COLO668 (cell line): ENCODE results near the gene PARP12.
A peak's percentile ranks its signal among the peaks of the same experiment; 100 is the strongest.

Source experiments
- DNase-seq: peaks from one replicate; lab custom pipeline; 2025; ENCODE audit not compliant: unreplicated experiment; lab: John Stamatoyannopoulos, UW

The PARP12 gene

DNA sequence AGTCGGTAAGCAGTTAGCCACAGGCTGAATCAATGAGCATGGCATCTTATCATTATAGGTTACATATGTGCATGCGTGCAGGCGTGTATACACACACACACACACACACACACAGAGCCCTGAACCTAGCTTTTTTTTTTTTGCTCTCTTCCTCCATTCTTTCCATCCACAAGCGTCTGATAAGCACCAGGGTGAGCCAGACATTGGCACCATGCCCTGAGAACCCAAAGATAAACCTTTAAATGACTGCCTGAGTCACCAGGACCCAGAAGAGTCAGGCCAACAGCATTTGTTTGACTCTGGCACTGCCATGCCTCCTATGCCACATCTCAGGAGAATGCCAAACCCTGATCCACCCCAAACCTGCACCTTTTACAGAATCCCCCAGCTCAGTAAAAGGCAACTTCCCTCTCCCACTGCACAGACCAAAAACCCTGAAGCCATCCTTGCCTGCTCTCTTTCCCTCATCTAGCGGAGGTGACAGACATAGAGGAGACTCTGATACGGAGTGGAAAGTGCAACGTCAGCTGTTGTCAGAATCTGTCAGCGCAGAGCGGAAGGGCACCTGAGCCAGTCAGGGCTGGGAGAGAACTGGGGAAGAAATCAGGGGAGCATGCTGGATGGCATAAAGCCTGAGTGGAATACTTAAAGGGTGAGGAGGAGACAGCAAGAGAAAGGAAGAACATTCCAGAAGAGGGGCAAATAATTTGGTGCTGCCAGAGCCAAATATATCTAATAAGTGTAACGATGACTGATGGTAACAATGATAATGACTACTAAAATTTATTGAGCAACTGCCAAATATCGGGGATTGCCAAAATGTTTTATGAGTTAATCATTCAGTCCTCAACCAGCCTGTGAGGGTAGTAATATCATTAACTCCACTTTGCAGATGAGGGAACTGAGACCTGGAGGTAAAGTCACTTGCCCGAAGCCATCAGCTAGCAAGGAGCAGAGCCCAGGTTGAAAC is 3.2 kb downstream of the PARP12 start:
- peak; percentile 48 for DNase-seq

DNA sequence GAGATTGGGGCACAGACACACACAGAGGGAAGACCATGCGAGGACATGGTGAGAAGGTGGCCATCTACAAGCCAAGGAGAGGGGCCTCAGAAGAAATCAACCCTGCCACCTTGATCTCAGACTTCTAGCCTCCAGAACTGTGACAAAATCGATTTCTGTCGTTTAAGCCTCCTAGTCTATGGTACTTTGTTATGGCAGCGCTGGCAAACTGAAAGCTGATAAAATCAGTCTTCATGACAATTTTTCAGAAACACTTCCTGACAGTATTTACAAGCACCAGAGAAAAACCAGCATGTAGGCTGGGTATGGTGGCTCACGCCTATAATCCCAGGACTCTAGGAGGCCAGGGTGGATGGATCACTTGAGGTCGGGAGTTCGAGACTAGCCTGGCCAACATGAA is 4.2 kb downstream of the PARP12 start:
- no peak for DNase-seq

DNA sequence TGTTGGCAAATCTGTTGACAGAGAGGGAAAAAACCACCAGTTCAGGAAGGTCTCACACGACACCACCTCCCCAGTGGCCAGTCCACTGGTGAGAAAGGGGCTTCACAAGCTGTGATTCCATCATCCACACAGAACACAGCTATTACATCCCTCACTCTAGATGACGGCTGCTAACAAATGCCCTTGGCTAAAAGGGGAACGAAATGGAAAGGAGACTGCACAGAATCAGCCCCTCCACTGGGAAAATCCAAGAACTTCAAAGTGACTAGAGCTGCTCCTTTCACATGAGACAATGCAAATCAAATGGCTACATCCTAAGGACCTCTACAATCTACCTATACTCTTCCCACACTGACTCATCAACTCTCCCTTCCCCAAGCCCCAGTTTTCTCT is 5.6 kb downstream of the PARP12 start:
- DNase-seq, result no peak

DNA sequence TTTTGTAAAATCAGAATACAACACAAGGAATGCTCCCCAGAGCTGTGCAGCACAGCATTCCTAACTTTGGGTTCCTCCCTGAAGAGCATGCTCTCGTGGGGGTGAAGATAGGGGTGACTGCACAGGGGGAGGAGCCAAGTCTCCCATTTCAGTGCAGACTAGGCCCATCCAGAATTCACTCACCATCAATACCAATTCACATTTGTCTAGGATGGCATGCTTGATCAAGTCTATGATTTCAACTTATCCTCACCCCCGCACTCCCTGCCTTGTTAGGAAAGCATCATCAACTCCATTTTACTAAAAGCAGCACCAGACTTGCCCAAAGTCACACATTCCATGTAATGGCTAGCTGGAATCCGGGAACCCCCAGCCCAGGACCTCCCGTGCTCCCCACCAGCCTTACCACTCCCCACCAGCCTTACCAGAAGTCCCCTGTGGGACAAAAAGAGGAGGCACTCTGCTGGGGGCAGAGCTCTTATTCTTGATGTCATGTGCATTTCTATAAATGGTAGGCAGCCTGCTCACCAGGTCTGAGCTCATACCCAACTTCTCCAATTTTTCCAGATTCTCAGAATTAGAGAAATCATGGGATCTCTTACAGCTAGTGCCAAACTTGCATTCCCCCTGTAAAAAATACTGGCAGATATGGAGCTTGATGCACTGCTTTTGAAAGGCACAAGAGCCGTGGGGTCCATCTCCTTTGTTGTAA is 6.2 kb downstream of the PARP12 start:
- no peak for DNase-seq

DNA sequence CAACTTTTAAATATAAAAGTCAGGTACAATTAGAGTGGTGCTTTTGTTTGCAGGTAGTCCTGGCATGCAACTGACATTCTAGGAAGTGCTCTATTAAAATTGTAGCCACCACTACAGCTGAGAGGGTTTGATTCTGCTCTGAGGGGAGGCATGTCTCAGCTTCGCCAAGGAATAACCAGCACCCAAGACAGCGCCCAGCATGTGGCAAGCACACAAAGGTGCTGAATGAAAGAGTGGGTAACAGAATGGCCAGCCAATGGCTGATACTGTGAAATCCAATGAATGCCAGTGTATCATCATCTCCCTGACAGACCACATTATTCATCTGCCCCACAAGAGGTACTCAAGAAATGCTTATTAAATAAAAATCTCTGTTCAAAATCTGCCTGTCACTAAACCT is 6.9 kb downstream of the PARP12 start:
- no peak for DNase-seq

DNA sequence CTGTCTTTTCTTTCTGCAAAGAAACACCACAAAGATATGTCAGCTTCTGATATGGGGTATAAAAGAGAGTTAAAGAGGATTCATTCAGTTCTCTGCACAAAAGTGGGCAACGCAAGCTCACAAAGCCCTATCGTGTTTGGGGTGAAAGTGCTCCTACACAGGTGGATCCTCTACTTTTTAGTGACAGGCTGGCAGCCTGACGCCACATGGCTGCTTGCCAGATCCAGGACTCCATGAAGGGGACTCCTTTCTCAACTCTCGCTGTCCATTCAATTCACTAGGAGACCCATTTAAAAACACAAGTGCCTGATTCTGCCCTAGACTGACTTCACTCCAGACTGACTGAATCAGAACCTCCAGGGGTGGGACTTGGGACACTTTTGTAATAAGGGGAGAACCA is 8.0 kb downstream of the PARP12 start:
- DNase-seq, result no peak

DNA sequence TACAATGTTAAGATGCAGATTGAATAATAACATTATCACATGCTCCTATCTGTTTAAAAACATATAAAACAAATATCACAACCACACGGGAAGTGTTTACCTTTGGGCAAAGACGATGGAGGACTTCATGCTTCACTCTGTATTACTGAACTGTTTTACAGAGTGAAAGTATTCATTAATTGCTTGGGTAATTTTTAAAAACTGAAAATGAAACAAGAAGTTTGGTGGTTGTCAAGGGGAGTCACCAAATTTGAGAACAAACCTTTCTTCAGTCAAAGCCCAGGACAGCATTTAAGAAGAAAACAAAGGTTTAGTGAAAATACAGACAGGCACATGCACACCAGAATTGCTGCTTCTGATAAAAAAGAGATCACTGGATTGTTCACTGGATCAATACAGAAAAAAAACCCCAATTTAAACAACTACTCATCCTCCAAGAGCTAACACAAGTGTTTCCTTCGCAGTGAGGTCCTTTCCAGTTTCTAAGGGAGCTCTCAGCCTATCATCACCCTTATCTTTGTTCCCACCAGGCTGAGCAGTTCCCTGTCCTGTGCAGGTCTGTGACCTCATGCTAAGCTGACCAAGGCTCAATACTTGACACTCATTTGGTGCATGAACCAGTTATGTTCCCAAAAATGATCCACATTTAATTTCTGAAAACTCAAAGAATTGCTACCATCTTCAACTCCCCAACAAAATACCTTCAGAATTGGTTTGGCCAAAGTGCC is 8.8 kb downstream of the PARP12 start:
- DNase-seq, result no peak

DNA sequence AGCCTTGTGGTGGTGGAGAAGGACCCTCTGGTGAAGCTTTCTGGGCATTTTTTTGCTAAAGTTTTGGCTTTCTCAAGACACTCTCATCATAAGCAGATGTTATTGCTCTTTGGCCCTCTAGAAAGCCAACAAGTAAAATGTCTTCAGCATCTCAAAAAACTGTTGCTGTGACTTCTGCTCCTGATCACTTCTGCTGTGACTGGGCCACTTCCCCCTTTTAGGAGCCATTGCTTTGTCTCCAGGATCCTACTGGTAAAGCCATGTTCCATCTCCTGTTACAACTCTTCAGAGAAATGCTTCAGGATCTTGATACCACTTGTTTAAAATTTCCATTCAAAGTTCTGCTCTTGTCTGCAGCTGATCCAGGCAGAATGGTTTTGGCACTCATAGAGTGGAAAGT is 10.9 kb downstream of the PARP12 start:
- DNase-seq, result no peak

DNA sequence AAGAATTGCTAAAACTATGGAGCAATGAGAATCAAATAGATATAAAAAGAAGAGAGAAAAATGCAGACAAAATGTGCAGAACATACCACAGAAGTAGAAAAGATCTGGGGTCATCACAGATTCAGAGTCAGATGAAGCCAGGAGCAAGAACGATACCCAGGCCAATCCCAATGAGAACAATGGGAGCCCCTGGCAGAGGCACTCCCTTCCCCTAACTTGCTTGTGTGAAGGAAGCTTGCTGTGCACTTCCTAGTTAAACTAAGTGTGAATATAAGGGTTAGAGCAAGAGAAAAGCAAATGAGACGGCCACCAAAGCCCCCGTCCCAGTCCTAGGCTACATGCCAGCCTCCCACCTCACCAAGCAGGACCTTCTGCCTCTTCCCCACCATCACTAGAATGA is 12.7 kb downstream of the PARP12 start:
- DNase-seq, result no peak

DNA sequence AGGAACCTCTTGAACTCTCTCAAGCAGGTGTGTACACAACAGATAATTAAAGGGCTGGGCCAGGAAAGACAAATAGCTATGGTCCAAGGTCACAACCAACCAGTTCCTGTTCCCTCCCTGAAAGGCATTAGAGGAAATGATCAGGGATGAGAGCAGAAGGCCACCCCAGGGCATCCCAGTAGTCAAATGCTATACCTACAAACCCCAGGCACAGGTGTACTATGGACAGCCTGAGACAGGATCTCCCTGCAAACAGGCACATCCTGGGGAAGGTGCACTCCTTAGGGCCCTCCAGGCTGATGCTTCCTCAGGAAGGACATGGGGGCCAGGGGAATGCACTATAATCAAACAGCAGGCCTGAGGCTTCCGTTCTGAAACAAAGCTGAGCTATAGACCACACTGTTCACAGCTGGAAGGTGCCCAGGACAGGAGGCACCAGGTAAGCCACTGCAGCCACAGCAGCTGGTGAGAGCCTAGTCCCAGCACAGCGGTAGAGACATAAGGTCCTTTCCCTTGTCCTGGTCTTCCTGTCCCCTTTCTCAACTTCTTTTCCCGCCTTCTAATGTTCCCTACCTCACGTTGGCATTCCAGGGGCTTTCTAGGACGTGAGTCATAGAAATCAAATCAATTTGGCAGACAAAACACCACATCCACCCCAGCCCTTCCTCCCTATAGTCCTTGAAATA is 13.3 kb downstream of the PARP12 start:
- DNase-seq, result peak; percentile 45

DNA sequence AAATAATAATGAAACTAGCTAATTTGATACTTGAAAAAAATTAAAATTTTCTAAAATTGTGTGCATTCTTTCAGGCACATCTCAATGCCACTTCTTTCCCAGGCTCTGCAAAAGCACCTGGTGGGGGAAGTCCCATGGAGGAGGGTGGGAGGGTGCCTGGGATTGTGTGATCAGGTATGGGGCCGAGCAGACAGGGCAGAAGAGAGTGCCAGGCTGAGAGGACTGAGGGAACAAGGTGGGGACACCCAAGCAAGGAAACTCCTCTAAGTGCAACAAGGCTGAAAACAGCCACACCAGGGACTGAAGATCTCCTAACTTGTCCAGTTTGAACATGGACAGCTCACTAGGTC is 13.8 kb downstream of the PARP12 start:
- no peak for DNase-seq

DNA sequence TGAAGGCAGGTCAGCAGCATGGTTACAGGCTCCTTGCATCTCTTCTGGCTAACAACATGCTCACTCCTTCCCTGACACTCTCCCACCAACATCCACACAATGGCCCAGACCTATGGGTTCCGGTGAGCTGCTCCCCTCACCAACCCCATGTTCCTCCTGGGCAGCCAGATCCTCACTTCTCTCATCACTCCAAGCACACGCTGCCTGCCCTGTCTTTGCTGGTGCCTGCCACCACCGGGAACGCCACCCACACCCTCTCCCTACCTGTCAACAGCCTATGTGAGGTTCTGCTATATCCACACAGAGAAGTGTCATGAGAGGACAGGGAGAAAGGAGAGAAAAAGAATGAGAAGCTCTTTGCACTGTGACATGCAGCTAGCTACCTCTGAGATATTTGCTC is 14.6 kb downstream of the PARP12 start:
- DNase-seq, result no peak

DNA sequence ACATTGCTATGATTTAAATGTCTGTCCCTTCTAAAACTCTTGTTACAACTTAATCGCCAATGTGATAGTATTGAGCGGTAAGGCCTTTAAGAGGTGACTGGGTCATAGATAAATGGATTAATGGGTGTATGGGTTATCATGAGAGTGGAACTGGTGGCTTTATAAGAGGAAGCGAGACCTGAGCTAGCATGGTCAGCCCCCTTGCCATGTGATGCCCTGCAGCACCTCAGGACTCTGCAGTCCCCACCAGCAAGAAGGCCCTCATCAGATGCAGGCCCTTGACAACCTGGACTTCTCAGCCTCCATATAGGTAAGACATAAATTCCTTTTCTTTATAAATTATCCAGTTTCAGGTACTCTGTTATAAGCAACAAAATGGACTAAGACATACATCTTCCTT is 15.6 kb downstream of the PARP12 start:
- DNase-seq, result no peak

DNA sequence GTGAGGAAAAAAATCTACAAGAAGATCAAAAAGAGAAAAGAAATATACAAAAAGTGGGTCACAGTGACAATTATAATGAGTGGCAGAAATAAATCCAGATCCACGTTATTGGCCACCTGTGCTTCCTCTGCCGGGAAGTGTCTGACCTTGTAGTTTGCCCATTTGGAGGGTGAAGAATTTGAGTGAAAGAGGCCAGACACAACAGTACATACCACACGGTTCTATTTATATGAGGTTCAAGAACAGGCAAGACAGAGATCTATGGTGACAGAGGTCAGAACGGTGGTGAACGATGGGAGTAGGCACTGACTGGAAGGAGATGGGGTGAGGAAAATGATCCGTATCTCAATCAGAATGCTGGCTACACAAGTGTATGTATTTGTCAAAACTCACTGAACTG is 17.1 kb downstream of the PARP12 start:
- no peak for DNase-seq

DNA sequence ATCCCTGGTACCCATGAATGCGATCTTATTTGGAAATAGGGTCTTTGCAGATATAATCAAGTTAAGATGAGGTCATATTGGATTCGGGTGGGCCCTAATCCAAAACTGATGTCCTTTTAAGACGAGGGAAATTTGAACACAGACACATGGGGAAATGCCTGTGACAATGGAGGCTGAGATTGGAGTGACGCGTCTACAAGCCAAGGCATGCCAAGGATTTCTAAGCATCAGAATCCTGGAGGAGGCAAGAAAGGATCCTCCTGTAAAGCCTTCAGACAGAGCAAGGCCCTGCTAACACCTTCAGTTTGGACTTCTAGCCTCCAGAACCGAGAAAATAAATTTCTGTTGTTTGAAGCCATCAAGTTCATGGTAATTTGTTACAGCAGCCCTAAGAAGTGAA is 18.5 kb downstream of the PARP12 start:
- no peak for DNase-seq

DNA sequence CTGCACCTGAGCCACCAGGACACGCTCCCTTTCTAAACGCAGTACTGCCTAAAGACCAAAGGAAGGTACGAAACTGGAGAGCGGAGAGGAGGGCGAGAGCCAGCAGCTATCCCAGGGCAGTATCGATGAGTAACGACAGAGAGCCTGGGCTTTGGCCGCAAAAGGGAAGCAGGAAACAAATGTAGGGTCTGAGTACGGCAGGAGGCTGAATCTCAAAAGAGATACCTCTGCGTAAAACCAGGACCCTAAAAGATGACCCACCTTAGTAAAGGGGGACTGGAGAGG is 20.4 kb downstream of the PARP12 start:
- DNase-seq, result no peak

DNA sequence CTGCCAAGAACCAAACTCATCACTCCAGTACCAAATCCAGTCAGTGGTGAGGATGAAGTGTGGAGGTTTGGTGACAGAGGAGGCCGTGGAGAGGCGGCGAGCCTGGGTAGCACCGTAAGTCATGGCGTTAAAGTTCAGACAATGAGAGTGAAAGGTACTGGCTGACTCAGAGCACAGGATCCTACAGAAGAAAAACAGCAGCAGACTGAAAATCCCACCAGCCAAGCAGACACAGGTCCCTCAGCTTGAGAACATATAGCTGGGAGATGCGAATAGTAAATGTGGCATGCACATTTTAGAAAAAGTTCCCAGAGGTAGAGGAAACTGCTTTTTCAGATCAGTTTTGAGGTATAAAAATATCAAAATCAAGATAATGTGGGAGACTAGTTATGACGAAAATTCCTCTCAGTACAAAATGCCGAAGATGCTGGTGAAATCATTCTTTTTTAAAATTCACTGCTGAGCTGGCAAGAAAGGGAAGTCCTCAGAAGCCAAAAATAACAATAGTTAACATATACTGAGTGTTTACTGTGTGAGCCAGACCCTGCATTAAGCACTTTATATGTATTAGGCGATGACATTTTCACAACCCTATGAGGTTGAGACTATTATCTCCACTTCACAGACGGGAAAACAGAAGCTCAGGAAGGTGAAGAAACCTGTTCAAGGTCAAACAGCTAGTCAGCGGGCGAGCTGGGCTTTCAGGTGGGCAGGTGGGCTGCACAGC is 20.9 kb downstream of the PARP12 start:
- DNase-seq, result no peak

DNA sequence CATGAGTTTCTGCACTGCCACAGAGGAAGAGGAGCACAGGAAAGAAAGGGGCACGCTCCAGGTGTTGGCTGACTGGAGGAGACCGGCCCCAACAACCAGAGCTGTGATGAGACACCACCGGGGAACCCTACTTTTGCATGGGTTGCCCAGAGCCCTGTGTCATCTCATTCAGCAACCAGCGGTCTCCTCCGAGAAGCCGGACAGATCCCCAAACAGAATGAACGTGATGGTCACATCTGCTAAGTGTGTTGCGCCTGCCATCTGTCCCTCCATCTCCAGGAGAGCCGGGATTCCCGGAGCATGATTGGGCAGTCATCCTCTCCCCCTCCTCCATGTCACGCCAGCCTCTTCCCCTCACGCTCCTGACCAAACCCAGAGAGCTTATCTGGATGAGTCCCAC is 22.9 kb downstream of the PARP12 start:
- DNase-seq, result no peak

DNA sequence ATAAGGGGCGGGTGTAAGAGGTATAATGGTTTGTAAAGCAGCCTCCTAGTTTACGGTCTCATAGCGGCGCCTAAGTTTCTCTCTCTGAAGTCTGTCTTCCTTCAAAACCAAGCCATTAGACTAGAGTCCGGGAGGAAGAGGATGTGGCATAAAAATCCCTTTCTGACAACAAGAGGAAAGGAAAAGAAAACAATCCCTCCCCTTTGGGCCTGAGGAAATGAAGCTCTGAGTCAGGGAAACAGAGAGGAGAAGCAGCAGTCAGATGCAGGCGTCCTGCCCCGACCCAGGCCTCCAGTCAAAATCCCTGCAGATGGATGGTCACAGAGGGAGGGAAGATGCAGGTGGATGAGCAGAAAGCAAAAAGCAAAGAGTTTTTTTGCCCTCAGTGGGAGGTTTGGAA is 23.7 kb downstream of the PARP12 start:
- DNase-seq, result no peak

DNA sequence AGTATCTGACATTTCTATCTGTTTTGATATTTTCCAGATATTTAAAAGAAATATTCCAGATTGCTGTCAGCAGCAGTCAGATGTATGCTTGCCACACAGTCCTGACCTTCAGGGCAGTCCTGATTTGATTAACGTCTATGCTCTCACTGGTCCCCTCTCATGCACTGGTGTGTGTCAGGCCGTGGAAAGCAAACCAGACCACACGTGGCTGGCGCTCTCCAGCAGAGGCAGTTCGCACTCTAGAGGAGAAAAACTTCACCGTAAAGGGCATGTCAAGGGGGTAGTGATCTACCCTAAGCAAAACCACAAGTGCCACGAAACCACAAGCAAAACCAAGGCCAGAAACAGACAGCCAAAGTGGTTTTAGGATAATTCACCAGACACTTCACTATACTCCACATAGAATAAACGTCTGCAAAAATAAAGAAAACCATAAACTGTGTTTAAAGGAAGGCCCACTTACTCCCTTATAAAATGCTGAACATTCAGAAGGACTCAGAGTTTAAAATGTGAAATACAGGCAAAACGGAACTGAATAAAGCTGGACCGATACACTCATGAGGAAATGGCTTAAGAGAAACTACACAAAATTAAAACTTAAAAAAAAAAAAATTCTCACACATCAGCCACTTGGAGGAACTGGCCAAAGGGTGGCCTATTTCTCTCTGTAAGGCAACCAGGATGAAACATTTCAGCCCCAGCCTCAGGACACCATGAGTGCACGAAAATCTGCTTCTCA is 26.4 kb downstream of the PARP12 start:
- no peak for DNase-seq
